G401 (cell line): ENCODE measurements around the gene CNN3. TPM values are rescaled to one million over a fixed set of nuclear protein-coding genes. Genes with fewer than 3 reads are reported as not detected.

Experiments used
- DNase-seq: peaks from one replicate; pipeline ENCODE4 v3.0.0-alpha.2; 2015; ENCODE audit warnings: low spot score
- in situ Hi-C: cut with HindIII; loops from 2 replicates; pipeline ENCODE4 v1.10.0; 2016; ENCODE audit warnings: low sequenced_read_pairs, mixed read lengths
- total RNA-seq: library from RNA; depleted of rRNA; stranded (reverse); fragments of >200 nt; shearing (Covaris generic); gene quantifications from 2 replicates; pipeline ENCODE4 v1.2.3, GENCODE V29; 2014

CNN3 gene
- total RNA-seq, 1 experiment from 2014 or later: 206 TPM

GRCh38 chr1:94927405-94928175 lies 680 bp upstream of the CNN3 start:
- in situ Hi-C loops: no loop called here
- DNase-seq: peak; percentile 64

- in situ Hi-C loops: no loop called here
- DNase-seq: peak; percentile 58
Measured at GRCh38 chr1:94926126-94926914, 590 bp downstream of the CNN3 start.

- in situ Hi-C loops: no loop called here
- DNase-seq: peak; percentile 78
Measured at GRCh38 chr1:94925561-94926125, 1.3 kb downstream of the CNN3 start.

GRCh38 chr1:94925004-94925403 lies 1.9 kb downstream of the CNN3 start:
- in situ Hi-C loops: no loop called here
- DNase-seq: peak; percentile 43

GRCh38 chr1:94922761-94923331 lies 4.1 kb downstream of the CNN3 start:
- no peak for DNase-seq
- in situ Hi-C loops: no loop called here

GRCh38 chr1:94921977-94922376 lies 4.9 kb downstream of the CNN3 start:
- in situ Hi-C loops: no loop called here
- DNase-seq: no peak

GRCh38 chr1:94920061-94920460 lies 6.8 kb downstream of the CNN3 start:
- in situ Hi-C loops: no loop called here
- DNase-seq: no peak

- in situ Hi-C loops: no loop called here
- DNase-seq: no peak
Measured at GRCh38 chr1:94919241-94920030, 7.5 kb downstream of the CNN3 start.

GRCh38 chr1:94917251-94917650 lies 9.7 kb downstream of the CNN3 start:
- in situ Hi-C loops: no loop called here
- DNase-seq: no peak

GRCh38 chr1:94912263-94913184 lies 14.4 kb downstream of the CNN3 start:
- in situ Hi-C loops: no loop called here

GRCh38 chr1:94909486-94909885 lies 17.4 kb downstream of the CNN3 start:
- in situ Hi-C loops: no loop called here
- DNase-seq: no peak

More at GRCh38 chr1:94912263-94913184, 14.4 kb downstream of the CNN3 start:
- DNase-seq: no peak

- in situ Hi-C loops: no loop called here
- DNase-seq: no peak
Measured at GRCh38 chr1:94908965-94909364, 17.9 kb downstream of the CNN3 start.

- DNase-seq: no peak
- in situ Hi-C loops: no loop called here
Measured at GRCh38 chr1:94908190-94908589, 18.7 kb downstream of the CNN3 start.

- in situ Hi-C loops: no loop called here
- no peak for DNase-seq
Measured at GRCh38 chr1:94907136-94907535, 19.8 kb downstream of the CNN3 start.

GRCh38 chr1:94906382-94906781 lies 20.5 kb downstream of the CNN3 start:
- in situ Hi-C loops: no loop called here
- DNase-seq: no peak

- in situ Hi-C loops: no loop called here
- DNase-seq: no peak
Measured at GRCh38 chr1:94905207-94905606, 21.7 kb downstream of the CNN3 start.

GRCh38 chr1:94903280-94904009 lies 23.5 kb downstream of the CNN3 start:
- DNase-seq: peak; percentile 20
- in situ Hi-C loops: no loop called here
